LNCaP clone FGC (cell line): ENCODE data around the gene TTLL6.

ENCODE experiments used
- DNase-seq: peaks from one replicate; pipeline ENCODE4 v3.0.0-alpha.2; 2011; ENCODE audit warnings: low read depth
- H3K4me3 ChIP-seq: 2 replicates; pipeline ENCODE4 v1.5.1; 2011; ENCODE audit warnings: mild to moderate bottlenecking, low read depth, low read length, control low read depth
- CTCF ChIP-seq: IDR thresholded peaks from 2 replicates; pipeline ENCODE4 v1.5.1; 2012; ENCODE audit warnings: mild to moderate bottlenecking; ENCODE audit not compliant: control insufficient read depth, insufficient read depth; ENCODE audit errors: extremely low read depth

TTLL6 gene

DNA sequence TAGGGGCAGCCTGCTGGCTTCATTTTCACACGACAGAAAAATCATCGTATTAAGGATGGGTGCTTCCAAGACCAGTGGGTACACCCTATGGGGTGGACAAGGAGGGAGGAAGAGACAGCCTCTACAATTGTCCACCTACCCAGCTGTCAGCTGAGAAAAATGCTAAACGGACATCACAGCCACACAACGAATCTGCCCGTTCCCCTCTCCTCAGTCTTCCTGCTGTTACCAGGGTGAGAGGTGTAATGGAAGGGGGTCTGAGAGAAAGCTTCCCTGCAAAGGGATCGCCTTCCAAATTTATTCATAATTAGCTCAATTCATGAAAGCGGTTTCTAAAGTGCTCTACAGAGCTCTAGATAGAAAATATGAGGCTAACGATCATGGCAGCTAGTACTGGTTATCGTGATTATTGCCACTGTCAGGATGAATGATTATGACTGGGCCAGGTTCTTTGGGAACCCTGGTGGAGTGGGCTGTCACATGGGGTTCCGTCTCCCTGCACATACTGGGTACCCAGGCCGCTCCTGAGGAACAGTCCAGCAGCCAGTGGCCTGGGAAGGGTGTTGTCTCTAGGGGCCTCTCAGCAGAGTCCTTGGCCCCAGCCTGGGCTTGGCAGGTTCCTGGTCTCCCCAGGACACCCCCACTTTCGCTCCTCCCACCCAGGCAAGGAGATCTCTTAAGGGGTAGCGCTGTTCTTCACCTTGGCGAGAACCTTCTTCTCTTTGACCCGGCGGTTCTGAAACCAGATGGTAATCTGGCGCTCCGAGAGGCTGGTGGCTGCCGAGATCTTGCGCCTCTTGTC lies 90.7 kb downstream of the TTLL6 start:
- peak overlapping the region; percentile 91 for H3K4me3 ChIP-seq
- DNase-seq = no peak
- no peak for TF ChIP-seq CTCF

- DNase-seq = no peak
- TF ChIP-seq CTCF = no peak
- H3K4me3 ChIP-seq = peak overlapping the region; percentile 91
These were observed 91.6 kb downstream of the TTLL6 start for GRCh38 chr17:48725288-48726064.

DNA sequence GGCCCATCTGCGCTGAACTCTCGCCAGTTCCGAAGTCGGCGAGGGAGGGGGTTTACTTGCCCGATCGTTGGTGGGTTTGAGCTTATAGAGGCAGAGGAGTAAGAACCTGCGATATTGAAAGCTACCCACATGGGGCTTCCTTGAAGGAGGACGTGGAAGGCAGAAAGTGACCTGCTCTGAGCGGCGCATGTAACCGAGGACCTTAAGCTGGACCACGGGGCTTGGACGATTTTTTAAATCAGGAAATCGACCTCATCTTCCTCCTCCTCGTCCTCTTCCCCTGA lies 92.1 kb downstream of the TTLL6 start:
- no peak for TF ChIP-seq CTCF

GRCh38 chr17:48724251-48725003 lies 92.6 kb downstream of the TTLL6 start:
- DNase-seq = no peak
- TF ChIP-seq CTCF = peak; percentile 72
- H3K4me3 ChIP-seq = peak overlapping the region; percentile 91

More for the DNA sequence above, 92.1 kb downstream of the TTLL6 start:
- DNase-seq = no peak
- H3K4me3 ChIP-seq = peak overlapping the region; percentile 91

DNA sequence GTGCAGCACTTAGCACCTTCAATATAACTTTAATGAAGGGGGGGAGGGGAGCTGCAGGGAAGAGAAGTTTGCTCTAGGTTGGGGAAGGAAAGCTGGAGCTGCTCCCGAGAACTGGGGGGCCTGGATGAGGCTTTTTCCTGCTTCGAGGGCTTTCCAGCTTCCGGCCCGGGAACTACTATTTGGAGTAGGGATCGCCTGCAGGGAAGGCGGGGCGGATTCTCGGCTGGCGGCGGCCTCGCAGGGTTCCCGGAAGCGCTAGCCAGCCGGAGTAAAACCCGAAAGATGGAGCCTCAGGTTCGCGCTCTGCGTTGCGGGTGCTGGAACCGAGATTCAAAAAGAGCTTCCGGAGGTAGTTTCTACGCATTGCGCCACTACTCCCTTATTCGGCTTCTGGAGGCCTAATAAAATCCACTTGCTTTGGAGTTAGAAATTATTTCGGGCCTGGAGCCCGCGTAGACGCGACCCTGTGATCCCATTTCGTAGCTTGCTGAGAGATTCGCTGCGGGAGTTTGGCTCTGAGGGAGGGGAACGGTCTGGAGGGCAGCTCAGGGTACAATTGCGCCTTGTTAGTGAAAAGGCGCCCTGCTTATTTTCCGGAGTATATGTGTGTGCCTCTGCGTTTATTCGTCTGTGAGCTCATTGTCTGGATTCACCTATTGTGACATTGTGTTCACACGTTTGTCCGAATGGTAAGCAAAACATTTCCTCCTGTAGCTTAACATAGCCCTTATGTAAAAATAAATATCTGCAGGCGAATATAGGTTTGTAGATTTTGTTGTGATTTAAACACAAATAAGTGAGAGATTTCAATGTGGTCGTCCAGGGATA lies 93.4 kb downstream of the TTLL6 start:
- peak overlapping the region; percentile 91 for H3K4me3 ChIP-seq
- TF ChIP-seq CTCF = no peak
- DNase-seq = no peak

GRCh38 chr17:48722915-48723422 lies 94.1 kb downstream of the TTLL6 start, which contains the start of gene PRAC2:
PRAC2 (plus strand) TSS chr17:48723185; CDS start chr17:48724411, 1,226 bp downstream.
- TF ChIP-seq CTCF = no peak
- peak; percentile 70 for DNase-seq
- H3K4me3 ChIP-seq = peak within 1 kb of the TSS; percentile 91
